BLaER1 treated with 17β-estradiol and CSF1 and Interleukin-3, amounts not matched to agents 10 nM and 100 nM (cell line): ENCODE data around the gene SFI1.
A peak's percentile ranks its signal among the peaks of the same experiment; 100 is the strongest.

ENCODE experiments used
- H3K27ac ChIP-seq, 11 experiments: shearing (Covaris generic); formaldehyde crosslinking; 2 replicates each; pipeline ENCODE4 v1.8.1; 2022
- H3K27me3 ChIP-seq, 11 experiments: shearing (Covaris generic); formaldehyde crosslinking; 2 replicates each; pipeline ENCODE4 v1.8.1; 2022
- H3K36me3 ChIP-seq, 11 experiments: shearing (Covaris generic); formaldehyde crosslinking; 2 replicates each; pipeline ENCODE4 v1.8.1; 2022
- H3K4me1 ChIP-seq, 10 experiments: shearing (Covaris generic); formaldehyde crosslinking; 2 replicates each; pipeline ENCODE4 v1.8.1; 2022
- H3K4me2 ChIP-seq, 11 experiments: shearing (Covaris generic); formaldehyde crosslinking; 2 replicates each; pipeline ENCODE4 v1.8.1; 2022
- H3K4me3 ChIP-seq, 10 experiments: shearing (Covaris generic); formaldehyde crosslinking; 2 replicates each; pipeline ENCODE4 v1.8.1; 2022
- H3K9ac ChIP-seq, 11 experiments: shearing (Covaris generic); formaldehyde crosslinking; 2 replicates each; pipeline ENCODE4 v1.8.1; 2022
- H3K9me3 ChIP-seq, 11 experiments: shearing (Covaris generic); formaldehyde crosslinking; replicated peaks in 1 of 11; 2 replicates each; pipeline ENCODE4 v1.8.1; 2022
- H4K20me1 ChIP-seq, 11 experiments: shearing (Covaris generic); formaldehyde crosslinking; 2 replicates each; pipeline ENCODE4 v1.8.1; 2022
- Cebpa-rat ChIP-seq, 11 experiments: shearing (Covaris generic); IDR thresholded peaks; 2 replicates each; pipeline ENCODE4 v1.8.1; 2022

Gene SFI1

GRCh38 chr22:31567702-31568101 lies 71.4 kb downstream of the SFI1 start:
- Histone ChIP-seq H4K20me1 (no peaks in the 10 kb centered on the region), H3K36me3 (peaks cover 1 to 62% (median 24%) of the 10 kb centered on the region in 11 experiments; a peak in 19 of 22 replicates), H3K4me3 (no peak overlapping the region), H3K27ac (no peak overlapping the region), H3K4me1 (peaks cover 0 to 15% (median 0%) of the 10 kb centered on the region in 10 experiments; a peak in 4 of 20 replicates), H3K9ac (no peak overlapping the region), H3K9me3 (no peaks in the 10 kb centered on the region), H3K4me2 (no peak overlapping the region), H3K27me3 (no peaks in the 10 kb centered on the region)
- no peak for TF ChIP-seq Cebpa-rat (IDR thresholded peaks at IDR 0.05)

GRCh38 chr22:31569126-31569525 lies 72.8 kb downstream of the SFI1 start:
- Histone ChIP-seq H4K20me1 (no peaks in the 10 kb centered on the region), H3K9ac (no peak overlapping the region), H3K27me3 (no peaks in the 10 kb centered on the region), H3K9me3 (no peaks in the 10 kb centered on the region), H3K36me3 (peaks cover 13 to 75% (median 38%) of the 10 kb centered on the region in 11 experiments; a peak in 20 of 22 replicates), H3K4me2 (peak overlapping the region in 2 of 11 experiments; percentile 42 to 51; a peak in 3 of 22 replicates), H3K4me1 (peaks cover 0 to 15% (median 0%) of the 10 kb centered on the region in 10 experiments; a peak in 4 of 20 replicates), H3K27ac (0 out of 22 replicates have a peak overlapping the region, but pooled peaks of 1 of the 11 experiments have one; percentile 7), H3K4me3 (no peak overlapping the region)
- TF ChIP-seq Cebpa-rat (IDR thresholded peaks at IDR 0.05) = no peak

- H3K9ac ChIP-seq = no peak overlapping the region
- H3K9me3 ChIP-seq = no peaks in the 10 kb centered on the region
- no peaks in the 10 kb centered on the region for H4K20me1 ChIP-seq
- no peak for TF ChIP-seq Cebpa-rat (IDR thresholded peaks at IDR 0.05)
- H3K27ac ChIP-seq = no peak overlapping the region
- peaks cover 33 to 93% (median 60%) of the 10 kb centered on the region in 11 experiments for H3K36me3 ChIP-seq
- H3K4me1 ChIP-seq = peaks cover 0 to 15% (median 0%) of the 10 kb centered on the region in 10 experiments; a peak in 4 of 20 replicates
- H3K27me3 ChIP-seq = no peaks in the 10 kb centered on the region
- H3K4me3 ChIP-seq = no peak overlapping the region
- H3K4me2 ChIP-seq = no peak overlapping the region
Measured at GRCh38 chr22:31572939-31573338, 76.6 kb downstream of the SFI1 start.

GRCh38 chr22:31574055-31574670 lies 77.8 kb downstream of the SFI1 start:
- Histone ChIP-seq H3K27ac (no peak overlapping the region), H3K9ac (no peak overlapping the region), H3K4me2 (no peak overlapping the region), H3K36me3 (peaks cover 44 to 99% (median 69%) of the 10 kb centered on the region in 11 experiments), H3K4me3 (no peak overlapping the region), H4K20me1 (no peaks in the 10 kb centered on the region; a peak in 1 of 22 replicates), H3K27me3 (no peaks in the 10 kb centered on the region), H3K9me3 (no peaks in the 10 kb centered on the region), H3K4me1 (peaks cover 0 to 7% (median 0%) of the 10 kb centered on the region in 10 experiments; a peak in 4 of 20 replicates)
- no peak for TF ChIP-seq Cebpa-rat (IDR thresholded peaks at IDR 0.05)

- no peaks in the 10 kb centered on the region for H3K27me3 ChIP-seq
- H3K9ac ChIP-seq = no peak overlapping the region
- H4K20me1 ChIP-seq = no peaks in the 10 kb centered on the region; a peak in 1 of 22 replicates
- H3K4me2 ChIP-seq = no peak overlapping the region
- H3K9me3 ChIP-seq = no peaks in the 10 kb centered on the region
- H3K36me3 ChIP-seq = peaks cover 44 to 99% (median 71%) of the 10 kb centered on the region in 11 experiments
- TF ChIP-seq Cebpa-rat (IDR thresholded peaks at IDR 0.05) = no peak
- H3K27ac ChIP-seq = no peak overlapping the region
- H3K4me3 ChIP-seq = no peak overlapping the region
- no peaks in the 10 kb centered on the region for H3K4me1 ChIP-seq
Measured at GRCh38 chr22:31575190-31575589, 78.9 kb downstream of the SFI1 start.

GRCh38 chr22:31577711-31578110 lies 81.4 kb downstream of the SFI1 start:
- no peak overlapping the region for H3K4me2 ChIP-seq
- H3K9me3 ChIP-seq = no peaks in the 10 kb centered on the region
- H3K4me3 ChIP-seq = no peak overlapping the region
- H3K27me3 ChIP-seq = no peaks in the 10 kb centered on the region
- no peaks in the 10 kb centered on the region; a peak in 1 of 22 replicates for H4K20me1 ChIP-seq
- peaks cover 0 to 6% (median 6%) of the 10 kb centered on the region in 10 experiments; a peak in 13 of 20 replicates for H3K4me1 ChIP-seq
- no peak overlapping the region for H3K27ac ChIP-seq
- peaks cover 49 to 88% (median 70%) of the 10 kb centered on the region in 11 experiments for H3K36me3 ChIP-seq
- TF ChIP-seq Cebpa-rat (IDR thresholded peaks at IDR 0.05) = no peak
- H3K9ac ChIP-seq = no peak overlapping the region

- no peak overlapping the region for H3K9ac ChIP-seq
- TF ChIP-seq Cebpa-rat (IDR thresholded peaks at IDR 0.05) = no peak
- no peaks in the 10 kb centered on the region for H3K9me3 ChIP-seq
Measured at GRCh38 chr22:31578171-31578570, 81.8 kb downstream of the SFI1 start.

GRCh38 chr22:31579835-31580242 lies 83.5 kb downstream of the SFI1 start:
- H3K27me3 ChIP-seq = no peaks in the 10 kb centered on the region
- H4K20me1 ChIP-seq = no peaks in the 10 kb centered on the region; a peak in 1 of 22 replicates
- H3K27ac ChIP-seq = no peak overlapping the region
- peaks cover 0 to 19% (median 11%) of the 10 kb centered on the region in 10 experiments; a peak in 13 of 20 replicates for H3K4me1 ChIP-seq
- H3K4me2 ChIP-seq = no peak overlapping the region
- no peak for TF ChIP-seq Cebpa-rat (IDR thresholded peaks at IDR 0.05)
- peaks cover 36 to 86% (median 63%) of the 10 kb centered on the region in 11 experiments for H3K36me3 ChIP-seq
- no peak overlapping the region for H3K4me3 ChIP-seq
- H3K9ac ChIP-seq = no peak overlapping the region
- no peaks in the 10 kb centered on the region for H3K9me3 ChIP-seq

More at GRCh38 chr22:31578171-31578570, 81.8 kb downstream of the SFI1 start:
- Histone ChIP-seq H3K4me3 (no peak overlapping the region), H3K27ac (no peak overlapping the region), H3K4me2 (no peak overlapping the region), H3K36me3 (peaks cover 45 to 86% (median 66%) of the 10 kb centered on the region in 11 experiments), H3K4me1 (peaks cover 0 to 11% (median 10%) of the 10 kb centered on the region in 10 experiments; a peak in 13 of 20 replicates), H4K20me1 (no peaks in the 10 kb centered on the region; a peak in 1 of 22 replicates), H3K27me3 (no peaks in the 10 kb centered on the region)

- TF ChIP-seq Cebpa-rat (IDR thresholded peaks at IDR 0.05) = no peak
- Histone ChIP-seq H3K27ac (peak overlapping the region in 4 of 11 experiments; percentile 4 to 60 (median 22); a peak in 6 of 22 replicates), H4K20me1 (no peaks in the 10 kb centered on the region), H3K4me2 (no peak overlapping the region), H3K9me3 (peaks cover 0 to 4% (median 0%) of the 10 kb centered on the region in 11 experiments; a peak in 1 of 22 replicates), H3K4me1 (peaks cover 0 to 26% (median 11%) of the 10 kb centered on the region in 10 experiments; a peak in 13 of 20 replicates), H3K27me3 (no peaks in the 10 kb centered on the region), H3K9ac (no peak overlapping the region), H3K4me3 (no peak overlapping the region), H3K36me3 (peaks cover 43 to 85% (median 60%) of the 10 kb centered on the region in 11 experiments)
Measured at GRCh38 chr22:31583861-31584485, 87.6 kb downstream of the SFI1 start.
